ENCODE measurements around the gene USP15.
A peak's percentile ranks its signal among the peaks of the same experiment; 100 is the strongest.

The USP15 gene

DNA sequence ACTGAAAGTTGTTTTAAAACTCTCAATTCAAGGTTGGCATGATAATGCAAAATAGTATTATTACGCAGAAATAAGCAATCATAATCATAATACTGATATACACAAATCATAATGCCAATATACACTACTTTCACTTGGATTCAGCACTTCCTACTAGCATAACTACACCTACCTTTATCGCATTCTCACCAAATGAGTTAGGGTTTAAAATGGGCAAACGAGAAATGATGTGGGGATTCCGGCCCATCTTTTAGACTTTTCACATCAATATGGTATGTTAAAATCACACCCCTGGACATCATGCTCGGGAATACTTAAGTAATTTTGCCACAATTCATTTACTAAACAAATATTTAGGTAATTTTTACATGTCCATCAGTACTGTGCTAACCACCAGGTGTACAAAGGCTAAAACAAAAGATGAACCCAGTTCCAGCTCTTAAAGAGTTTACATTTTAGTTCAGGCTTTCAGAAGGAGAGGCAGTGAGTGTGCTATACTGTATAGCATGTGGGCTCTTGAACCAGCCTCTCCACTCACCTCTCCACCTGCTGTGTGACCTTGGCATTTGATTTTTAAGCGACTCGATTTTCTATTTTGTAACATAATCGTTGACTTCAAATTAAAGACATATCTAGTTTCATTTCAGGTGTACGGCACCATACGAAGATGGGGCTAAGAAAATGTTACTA is 1.1 kb upstream of the USP15 start:
- DNase-seq: peak; percentile 17

DNA sequence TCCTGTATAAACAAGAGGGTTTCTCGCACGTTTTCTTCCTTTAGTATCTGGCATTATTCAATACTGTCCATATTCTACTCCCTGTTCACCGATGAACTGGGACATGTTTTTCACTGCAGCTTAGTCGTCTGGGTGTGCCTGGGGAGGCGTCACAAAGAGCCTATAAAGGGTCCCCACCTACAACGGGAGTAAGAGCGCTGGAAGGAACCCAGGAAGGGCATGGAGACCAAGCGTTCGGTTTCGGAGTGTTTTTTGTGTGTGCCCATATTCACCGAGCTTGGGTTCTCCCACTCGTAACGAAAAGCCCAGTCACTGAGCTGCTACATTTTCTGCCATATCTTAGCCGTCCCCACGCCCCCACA is 592 bp upstream of the USP15 start:
- peak; percentile 53 for DNase-seq

DNA sequence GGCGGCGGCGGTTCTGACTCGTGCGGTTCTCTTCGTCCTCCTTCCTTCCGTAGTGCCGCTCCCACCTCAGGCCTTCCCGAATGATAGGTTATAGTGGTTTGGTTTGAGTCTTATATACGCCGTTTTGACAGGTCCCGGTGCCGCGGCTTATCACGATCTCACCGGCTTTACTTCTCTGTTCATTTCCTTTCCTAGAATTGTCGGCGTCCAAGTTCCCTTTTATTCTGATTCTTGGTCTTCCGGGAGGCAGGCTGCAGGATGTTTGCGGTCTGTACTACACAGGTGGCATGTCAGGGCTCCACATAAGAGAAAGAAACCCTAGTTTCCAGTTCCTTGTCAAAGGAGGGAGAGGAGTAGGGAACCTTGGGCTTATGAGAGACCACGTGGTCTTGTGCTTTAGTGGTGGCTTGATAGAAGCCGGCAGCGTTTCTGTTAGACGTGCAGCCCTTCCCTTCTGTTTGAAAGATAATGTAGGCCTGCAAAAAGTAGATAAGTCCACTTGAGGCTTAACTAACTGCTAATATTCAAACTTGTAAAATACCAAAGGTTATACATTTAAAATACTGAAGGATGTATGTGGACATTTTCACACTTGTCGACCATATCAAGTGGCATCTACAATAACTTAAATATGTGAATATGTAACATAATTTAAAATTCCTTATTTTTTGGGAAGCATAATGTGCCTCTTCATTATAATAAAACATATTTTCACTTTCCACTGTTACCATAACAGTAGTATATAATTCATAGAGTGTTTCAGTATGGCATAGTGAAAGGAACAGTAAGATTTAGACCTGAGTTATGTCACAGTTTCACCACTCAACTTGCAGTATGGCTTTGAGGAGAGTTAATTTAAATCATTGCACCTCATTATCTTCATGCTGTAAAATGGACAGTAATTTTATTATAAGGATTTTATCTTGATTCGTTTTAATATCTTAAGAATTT is 804 bp downstream of the USP15 start:
- peak; percentile 19 for DNase-seq

DNA sequence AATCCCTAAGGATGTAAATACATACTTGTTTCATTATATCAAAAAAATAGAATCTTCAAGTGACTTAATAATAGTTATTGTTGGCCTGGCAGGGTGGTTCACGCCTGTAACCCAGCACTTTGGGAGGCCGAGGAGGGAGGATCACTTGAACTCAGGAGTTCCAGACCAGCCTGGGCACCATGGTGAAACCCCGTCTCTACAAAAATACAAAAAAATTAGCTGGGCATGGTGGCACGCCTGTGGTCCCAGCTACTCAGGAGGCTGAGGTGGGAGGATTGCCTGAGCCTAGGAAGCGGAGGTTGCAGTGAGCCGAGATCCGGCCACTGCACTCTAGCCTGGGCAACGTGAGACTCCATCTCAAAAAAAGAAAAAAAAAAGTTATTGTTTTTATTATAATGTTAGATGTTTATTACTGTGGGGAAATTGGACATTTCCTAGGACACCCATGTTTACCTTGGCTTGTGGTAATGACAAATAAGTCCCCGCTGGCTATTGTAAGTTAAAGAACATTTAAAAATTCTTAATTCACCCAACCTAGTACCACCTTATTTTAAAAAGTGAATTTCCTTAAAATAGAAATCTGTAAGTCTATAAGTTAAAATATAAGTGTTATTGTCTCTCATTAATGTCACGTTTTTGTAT is 1.8 kb downstream of the USP15 start:
- no peak for DNase-seq

DNA sequence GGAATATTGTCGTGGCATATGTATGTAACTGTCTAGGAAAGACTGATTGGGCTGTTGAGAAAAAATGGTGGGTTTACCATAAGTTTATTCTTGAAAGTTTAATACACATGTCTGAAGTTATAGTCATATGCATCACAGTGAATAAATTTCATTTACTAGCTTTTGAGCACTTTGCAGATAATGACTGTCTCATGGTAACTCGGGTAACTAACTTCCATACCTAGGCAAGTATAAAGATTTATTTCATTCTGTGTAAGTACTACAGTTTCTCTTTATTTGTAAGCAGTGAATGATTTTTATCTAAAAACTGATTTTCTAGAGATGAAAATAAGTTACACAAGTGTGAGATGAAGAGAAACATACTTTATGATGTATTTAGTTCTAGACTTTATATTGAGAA is 3.0 kb downstream of the USP15 start:
- DNase-seq: no peak

DNA sequence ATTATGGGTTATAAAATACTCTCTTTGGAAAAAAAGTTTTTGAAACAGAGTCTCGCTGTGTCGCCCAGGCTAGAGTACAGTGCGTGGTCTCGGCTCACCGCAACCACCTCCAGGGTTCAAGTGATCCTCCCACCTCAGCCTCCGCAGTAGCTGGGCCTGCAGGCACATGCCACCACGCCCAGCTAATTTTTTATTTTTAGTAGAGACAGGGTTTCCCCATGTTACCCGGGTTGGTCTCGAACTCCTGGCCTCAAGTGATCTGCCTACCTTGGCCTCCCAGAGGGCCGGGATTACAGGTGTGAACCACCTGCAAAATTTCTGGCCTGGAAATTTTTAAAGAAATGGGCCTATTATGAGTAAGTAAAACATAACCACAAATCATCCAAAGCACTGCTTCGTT is 3.8 kb downstream of the USP15 start:
- DNase-seq: no peak

DNA sequence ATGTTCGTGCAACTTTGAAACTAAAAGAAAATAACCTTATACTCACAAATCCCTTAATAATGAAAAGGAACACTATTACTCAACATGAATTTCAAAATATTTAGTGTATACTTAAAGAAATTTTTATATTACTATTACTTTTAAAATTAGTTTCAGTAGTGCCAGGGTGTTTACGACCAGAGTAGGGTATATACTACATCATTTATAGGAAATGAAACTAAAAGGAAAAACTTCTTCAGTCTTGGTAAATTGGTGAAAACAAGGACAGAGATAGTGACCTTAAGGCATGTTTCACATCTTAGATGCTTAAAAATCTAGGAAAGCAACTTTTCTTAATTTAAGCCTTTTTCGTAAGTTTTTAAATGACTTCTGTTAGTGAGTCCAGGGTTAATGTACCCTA is 4.5 kb downstream of the USP15 start:
- DNase-seq: no peak

DNA sequence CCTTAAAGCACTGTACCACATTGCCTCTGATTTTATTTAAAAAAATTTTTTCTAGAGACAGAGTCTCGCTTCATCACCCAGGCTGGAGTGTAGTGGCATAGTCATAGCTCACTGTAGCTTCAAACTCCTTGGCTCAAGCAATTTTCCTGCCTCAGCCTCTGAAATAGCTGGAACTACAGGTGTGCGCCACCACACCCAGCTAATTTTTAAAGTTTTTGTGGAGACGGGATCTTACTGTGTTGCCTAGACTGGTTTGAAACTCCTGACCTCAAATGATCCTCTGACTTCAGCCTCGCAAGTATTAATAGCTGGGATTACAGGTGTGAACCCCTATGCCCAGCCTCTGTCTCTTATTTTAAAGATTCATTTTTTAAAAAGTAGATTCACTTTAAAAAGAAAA is 5.3 kb downstream of the USP15 start:
- DNase-seq: no peak

DNA sequence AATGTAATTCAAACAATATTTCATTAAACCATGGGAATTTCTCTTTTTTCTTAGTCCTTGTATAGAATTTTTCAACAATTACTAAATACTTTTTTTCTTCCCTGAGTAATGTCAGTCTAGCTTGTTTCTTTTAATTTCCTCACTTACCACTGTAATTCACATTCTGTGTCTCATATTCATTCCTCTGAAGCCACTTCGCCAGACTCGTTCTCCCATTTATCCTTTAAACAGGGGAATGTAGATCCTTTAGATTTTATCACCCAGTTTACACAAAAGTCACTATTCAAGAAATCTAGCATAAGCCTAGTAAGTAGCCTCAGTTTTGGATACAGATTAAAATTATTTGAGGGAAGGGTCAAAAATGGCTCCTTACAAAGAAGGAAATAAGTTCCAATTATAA is 6.8 kb downstream of the USP15 start:
- no peak for DNase-seq

DNA sequence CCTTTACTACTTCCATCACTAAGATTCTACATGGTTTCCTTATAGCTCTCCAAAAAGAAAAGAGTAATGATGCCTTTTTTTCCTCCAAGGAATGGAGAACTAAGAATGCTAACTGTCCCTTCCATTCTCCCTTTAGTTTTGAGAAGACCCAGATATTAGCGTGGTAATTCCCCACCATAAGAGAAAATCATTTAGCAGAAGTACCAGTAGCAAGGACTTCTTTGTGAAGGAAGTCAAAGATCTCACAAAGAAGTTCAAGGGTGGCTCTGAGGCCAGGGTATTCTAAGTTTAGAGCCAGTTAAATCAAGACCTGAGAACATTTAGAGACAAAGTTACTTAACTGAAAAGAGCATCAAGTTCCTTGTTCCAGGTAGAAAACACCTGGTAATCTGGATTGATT is 7.3 kb downstream of the USP15 start:
- no peak for DNase-seq

DNA sequence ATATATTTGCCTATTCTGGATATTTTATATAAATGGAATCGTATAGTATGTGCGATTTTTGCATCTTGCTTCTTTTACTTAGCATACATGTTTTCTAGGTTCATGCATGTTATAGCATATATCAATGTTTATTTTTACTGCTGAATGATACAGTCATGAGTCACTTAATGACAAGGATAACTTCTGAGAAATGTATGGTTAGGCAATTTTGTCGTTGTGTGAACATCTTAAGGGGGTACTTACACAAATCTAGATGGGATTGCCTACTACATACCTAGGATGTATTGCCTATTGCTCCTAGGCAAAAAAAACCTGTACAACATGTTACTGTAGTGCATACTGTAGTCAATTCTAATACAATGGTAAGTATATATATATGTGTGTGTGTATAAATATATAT is 8.8 kb downstream of the USP15 start:
- DNase-seq: no peak

DNA sequence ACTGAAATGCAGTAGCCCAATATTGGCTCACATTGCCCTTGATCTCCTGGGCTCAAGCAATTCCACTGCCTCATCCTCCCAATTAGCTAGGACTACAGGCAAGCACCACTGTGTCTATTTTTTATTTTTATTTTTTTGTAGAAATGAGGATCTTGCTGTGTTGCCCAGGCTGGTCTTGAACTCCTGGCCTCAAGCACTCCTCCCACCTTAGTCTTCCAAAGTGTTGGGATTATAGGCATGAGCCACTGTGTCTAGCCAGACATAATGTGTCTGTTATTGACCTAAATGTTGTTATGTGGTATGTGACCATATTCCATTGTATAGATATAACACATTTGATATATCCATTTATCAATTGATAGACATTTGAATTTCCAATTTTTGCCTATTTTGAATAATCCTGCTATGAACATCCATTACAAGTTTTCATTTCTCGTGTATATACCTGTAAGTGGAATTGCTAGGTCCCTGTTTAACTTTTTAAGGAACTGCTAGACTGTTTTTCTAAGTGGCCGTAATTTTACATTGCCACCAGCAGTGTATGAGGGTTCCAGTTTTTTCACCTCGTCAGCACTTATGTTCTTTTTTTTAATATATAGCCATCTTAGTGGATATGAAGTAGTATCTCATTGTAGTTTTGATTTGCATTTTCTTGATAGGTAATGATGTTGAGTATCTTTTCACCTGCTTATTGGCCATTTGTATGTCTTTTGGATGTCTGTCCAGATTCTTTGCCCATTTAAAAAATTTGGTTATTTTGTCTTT is 9.4 kb downstream of the USP15 start:
- no peak for DNase-seq

DNA sequence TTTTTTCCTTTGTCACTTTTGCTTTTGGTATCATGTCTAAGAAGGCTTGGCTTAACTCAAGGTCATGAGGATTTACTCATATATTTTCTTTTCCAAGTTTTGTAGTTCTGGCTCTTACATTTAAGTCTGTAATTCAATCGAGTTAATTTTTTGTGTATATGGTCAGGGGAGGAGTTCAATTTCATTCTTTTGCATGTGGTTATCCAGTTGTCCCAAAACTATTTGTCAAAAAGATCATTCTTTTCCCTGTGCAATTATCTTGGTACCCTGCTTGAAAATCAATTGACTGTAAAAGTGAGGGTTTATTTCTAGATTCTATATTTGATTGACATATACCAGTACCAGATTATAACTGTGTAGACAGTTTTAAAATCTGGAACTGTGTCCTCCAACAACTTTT is 10.2 kb downstream of the USP15 start:
- no peak for DNase-seq

DNA sequence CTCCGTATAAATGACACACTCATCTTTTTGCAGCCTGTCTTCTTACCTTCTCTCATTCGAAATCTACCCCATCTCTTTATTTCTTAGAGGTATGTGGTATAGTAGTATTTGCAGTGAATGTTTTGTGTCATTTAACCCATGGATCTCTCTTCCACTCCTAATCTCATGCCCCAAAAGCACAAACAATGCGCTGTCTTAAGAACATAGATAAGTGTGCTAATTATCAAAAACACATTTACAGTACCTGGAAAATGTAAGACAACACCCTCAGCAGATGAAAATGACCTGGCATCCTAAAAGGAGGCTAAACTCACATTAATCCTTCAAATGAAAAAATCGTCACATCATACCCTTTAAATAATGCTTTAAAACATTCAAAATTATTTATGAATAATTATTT is 10.7 kb downstream of the USP15 start:
- DNase-seq: no peak

DNA sequence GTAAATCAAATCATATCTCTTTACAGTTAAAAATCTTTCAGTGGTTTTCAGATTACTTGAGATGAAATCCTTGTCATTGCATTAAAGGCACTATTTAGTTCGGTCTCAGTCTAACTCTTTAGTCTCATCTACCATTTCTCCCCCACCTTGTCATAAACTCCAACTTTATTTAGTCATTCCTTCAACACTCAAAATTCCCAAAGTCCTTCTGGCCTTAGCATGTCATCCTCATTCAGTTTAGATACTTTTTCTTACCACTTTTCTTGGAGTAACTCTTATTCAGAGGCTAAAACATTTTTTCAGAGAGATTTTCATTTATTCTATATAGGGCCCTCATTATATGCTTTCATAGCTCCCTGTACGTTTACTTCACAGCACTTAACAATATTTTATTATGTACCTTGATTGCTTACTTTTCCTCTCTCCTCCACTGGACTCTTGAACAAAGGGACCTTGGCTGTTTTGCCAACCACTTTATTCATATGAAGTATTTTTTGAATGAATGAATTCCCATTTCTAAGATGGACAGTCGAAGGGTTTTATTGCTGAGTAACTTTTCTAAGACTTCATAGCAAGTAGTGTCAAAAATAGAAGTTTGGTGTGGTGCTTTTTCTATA is 12.8 kb downstream of the USP15 start:
- DNase-seq: no peak

DNA sequence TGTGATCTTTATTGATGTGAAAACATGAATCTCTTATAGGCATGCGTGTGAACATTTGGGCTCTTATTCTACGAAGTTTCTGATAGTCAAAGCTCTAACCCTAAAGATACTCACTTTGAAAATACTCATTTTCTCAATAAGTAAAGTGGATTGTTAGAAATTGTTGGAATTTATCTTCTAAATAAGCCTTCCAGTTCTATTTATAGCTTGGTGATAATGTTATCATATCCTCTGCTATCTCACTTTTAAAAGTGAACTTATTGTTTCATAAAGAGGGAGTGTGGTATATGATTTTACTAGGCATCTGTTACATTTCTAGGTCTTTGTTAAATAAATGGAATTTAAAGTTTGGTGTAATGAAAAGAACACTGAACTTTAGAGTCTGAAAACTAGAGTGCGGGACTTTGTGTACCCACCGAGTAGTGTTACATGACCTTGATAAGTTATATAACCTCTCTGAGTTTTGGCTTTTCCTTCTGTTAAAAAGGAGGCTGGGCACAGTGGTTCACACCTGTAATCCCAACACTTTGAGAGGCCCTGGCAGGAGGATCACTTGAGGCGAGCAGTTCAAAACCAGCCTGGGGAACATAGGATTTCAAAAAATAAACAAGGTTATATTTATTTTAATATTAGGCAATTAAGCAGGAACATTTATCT is 13.6 kb downstream of the USP15 start:
- no peak for DNase-seq

DNA sequence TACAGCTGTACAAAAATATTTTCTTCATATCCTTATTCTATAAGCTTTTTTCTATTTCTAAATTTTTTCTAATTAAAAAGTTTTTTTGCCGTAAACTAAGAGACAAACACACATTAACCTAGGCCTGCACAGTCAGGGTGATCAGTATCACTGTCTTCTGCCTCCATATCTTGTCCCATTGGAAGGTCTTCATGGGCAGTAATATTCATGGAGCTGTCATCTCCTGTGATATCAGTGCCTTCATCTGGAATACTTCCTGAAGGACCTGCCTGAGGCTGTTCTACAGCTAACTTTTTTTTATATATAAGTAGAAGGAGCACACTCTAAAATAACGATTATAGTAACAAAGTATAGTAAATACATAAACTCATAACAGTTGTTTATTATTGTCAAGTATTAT is 17.8 kb downstream of the USP15 start:
- no peak for DNase-seq

DNA sequence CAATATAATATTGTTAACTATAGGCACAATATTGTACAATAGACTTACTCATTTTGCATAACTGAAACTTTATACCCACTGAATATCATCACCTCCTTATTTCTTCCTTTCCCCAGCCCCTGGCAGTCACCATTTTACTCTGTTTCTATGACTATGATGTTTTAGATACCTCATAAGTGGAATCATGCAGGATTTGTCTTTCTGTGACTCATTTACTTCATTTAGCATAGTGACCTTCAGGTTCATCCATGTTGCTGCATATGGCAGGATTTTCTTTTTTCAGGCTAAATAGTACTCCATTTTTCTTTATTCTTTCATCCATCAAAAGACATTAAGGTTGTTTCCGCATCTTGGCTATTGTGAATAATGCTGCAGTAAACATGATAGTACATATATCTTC is 18.9 kb downstream of the USP15 start:
- DNase-seq: no peak

DNA sequence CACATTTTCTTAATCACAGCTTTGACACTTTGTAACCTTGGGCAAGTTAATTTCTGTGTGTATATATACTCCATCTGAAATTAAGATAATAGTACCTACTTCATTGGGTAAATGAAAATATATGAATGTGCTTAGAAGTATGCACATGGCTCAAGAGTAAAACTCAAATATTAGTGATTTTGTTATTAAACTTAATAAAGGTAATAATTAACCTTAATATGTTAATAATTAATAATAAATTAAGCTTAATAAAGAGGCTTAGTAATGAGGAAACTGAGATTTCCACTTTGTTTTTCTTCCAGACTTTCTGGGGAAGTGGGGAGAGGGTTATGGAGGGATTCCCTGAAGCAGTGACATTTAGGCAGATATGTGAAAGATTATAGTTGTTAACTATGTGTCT is 19.8 kb downstream of the USP15 start:
- DNase-seq: no peak

DNA sequence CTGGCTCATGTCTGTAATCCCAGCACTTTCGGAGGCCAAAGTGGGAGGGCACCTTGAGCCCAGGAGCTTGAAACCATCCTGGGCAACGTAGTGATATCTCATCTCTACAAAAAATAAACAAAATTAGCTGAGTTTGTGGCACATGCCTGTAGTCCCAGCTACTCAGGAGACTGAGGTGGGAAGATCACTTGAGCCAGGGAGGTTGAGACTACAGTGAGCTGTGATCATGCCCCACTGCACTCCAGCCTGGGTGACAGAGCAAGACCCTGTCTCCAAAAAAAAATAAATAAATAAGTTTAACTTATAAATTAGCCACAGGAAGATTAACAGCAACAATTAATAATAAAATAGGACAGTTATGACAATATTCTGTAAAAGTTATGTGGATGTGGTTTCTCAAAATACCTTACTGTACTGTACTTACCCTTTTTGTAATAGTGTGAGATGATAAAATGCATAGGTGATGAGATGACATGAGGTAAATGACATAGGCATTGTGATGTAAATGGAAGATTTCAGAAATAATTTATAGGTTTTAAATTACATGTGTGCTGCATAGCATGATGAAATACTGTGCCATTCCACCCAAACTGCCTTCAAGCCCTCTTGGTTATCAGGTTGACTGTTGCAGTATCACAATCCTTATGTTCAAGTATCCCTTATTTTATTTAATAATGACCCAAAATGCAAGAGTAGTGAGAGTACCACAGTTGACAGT is 22.0 kb downstream of the USP15 start:
- no peak for DNase-seq

DNA sequence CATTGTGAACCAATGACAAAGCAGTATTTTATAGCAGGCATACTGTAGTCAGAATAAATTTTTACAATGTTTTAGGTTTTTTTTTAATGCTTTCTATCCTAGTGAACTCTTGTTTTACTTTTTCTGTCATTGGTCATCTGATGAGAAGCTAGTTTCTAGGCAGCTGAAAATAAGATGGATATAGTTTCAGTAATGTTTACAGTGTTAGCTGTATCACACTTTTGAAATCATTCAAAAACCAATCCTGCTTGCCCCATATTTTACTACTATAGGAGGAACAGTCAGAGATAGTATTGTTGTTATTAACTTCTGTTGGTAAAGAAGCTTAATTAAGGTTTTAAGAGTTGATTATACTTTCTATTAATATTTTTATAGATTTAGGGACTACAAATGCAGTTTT is 24.5 kb downstream of the USP15 start:
- DNase-seq: no peak

DNA sequence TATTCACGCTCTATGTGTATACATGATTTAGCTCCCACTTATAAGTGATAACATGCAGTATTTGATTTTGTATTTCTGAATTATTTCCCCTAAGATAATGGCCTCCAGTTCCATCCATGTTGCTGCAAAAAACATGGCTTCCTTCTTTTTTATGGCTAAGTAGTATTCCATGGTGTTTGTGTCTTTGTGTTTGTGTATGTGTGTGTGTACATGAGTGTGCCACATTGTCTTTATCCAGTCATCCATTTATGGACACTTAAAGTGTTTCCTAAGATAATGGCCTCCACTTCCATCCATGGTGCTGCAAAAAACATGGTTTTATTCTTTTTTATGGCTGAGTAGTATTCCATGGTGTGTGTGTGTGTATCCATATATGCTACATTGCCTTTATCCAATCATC is 25.1 kb downstream of the USP15 start:
- DNase-seq: no peak

Measured in NCI-H2171 (cell line).